ENCODE data around the gene KRTAP9-9.
"Not testable (repeated sequence)": the region's sequence is repeated elsewhere in the genome, so short reads cannot be mapped to it uniquely, and the experiment has no call there.

KRTAP9-9 gene

DNA sequence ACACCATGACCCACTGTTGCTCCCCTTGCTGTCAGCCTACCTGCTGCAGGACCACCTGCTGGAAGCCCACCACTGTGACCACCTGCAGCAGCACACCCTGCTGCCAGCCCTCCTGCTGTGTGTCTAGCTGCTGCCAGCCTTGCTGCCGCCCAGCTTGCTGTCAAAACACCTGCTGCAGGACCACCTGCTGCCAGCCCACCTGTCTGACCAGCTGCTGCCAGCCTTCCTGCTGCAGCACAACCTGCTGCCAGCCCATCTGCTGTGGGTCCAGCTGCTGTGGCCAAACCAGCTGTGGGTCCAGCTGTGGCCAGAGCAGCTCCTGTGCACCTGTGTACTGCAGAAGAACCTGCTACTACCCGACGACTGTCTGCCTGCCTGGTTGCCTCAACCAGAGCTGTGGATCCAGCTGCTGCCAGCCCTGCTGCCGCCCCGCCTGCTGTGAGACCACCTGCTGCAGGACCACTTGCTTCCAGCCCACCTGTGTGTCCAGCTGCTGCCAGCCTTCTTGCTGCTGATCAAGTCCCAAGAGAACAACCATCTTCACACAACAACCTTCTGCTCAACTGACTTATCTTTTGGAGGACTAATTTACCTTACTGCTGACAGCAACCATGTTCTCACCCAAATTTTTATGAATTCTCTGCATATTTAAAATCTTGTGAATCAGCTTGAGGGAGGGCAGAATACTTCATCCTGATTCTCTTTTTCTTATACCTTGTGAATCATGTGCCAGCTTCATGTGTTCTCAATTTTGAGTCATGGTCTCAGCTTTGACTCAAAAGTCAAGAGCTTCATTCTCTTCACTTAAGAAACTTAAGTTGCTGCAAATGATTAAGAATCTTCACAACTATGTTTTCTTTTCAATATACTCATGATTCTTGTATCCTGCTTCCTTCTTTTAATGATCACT, at the start of gene KRTAP9-9:
Gene KRTAP9-9, plus strand, starts transcription at position 4 of the 910 bp plus-strand sequence.
- DNase-seq (ENCODE audit: low spot score); H3K27ac ChIP-seq; H3K4me3 ChIP-seq: not testable (repeated sequence)

DNA sequence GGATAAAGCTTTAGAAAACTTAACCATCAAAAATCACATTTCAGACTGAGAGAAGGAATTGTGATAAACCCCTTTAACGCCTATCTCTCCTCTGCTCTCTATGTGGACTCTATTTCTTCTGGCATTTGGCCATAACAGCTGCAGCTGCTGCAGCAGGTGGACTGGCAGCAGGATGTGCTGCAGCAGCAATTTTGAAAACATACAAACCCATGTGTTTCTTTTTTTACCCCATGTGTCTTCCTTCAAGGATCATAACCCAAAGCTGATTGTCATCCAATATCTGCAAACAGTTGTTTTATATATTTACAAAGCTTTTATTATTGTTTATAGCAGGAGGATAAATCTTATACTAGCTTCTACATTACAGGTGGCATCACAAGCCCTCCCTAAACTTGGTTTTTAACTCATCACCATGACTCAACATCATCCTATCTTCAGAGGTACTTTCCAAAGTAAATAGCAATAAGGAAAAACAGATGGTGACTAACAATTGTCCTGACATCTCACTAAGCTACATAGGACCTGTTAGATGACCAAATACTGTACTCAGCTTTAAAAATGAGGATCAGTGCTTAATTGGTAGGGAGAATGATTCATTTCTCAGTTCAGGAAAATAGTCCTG, 43.2 kb upstream of the KRTAP9-9 start:
- no peak for DNase-seq (ENCODE audit: low spot score)
- Histone ChIP-seq H3K4me3 (no peak overlapping the region), H3K27ac (no peak overlapping the region)
- TF ChIP-seq, protein P1, sequence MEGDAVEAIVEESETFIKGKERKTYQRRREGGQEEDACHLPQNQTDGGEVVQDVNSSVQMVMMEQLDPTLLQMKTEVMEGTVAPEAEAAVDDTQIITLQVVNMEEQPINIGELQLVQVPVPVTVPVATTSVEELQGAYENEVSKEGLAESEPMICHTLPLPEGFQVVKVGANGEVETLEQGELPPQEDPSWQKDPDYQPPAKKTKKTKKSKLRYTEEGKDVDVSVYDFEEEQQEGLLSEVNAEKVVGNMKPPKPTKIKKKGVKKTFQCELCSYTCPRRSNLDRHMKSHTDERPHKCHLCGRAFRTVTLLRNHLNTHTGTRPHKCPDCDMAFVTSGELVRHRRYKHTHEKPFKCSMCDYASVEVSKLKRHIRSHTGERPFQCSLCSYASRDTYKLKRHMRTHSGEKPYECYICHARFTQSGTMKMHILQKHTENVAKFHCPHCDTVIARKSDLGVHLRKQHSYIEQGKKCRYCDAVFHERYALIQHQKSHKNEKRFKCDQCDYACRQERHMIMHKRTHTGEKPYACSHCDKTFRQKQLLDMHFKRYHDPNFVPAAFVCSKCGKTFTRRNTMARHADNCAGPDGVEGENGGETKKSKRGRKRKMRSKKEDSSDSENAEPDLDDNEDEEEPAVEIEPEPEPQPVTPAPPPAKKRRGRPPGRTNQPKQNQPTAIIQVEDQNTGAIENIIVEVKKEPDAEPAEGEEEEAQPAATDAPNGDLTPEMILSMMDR (IDR thresholded peaks at IDR 0.05), result no peak

DNA sequence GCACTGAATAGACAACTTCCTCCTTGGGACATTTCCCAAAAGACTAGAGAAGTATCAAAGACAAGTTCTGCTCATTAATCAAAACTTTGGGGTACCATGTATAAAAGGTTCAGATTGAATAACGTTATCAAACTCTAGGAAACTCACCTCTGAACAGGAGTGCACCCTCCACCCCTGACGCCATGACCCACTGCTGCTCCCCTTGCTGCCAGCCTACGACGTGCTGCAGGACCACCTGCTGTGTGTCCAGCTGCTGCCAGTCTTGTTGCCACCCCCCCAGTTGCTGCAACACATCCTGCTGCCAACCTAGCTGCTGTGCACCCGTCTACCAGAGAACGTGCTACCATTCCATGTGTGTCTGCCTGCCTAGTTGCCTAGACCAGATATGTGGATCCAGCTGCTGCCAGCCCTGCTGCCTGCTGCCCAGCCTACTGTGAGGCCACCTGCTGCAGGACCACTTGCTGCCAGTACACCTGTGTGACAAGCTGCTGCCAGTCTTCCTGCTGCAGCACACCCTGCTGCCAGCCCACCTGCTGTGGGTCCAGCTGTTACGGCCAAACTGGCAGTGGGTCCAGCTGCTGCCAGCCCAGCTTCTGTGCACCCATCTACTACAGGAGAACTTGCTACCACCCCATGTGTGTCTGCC, 42.5 kb upstream of the KRTAP9-9 start:
- peak; percentile 59 for DNase-seq (ENCODE audit: low spot score)
- H3K27ac ChIP-seq, result no peak overlapping the region
- TF ChIP-seq, protein P1 (IDR thresholded peaks at IDR 0.05), result no peak
- H3K4me3 ChIP-seq, result no peak overlapping the region

DNA sequence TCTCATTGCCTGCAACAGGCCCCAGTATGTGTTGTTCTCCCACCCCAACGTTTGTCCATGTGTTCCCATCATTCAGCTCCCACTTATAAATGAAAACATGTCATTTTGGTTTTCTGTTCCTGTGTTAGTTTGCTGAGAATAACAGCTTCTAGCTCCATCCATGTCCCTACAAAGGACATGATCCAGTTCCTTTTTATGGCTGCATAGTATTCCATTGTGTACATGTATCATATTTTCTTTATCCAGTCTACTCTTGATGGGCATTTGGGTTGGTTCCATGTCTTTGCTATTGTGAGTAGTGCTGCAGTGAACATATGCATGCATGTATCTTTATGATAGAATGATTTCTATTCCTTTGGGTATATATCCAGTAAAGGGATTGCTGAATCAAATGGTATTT, 39.5 kb upstream of the KRTAP9-9 start:
- H3K27ac ChIP-seq, result no peak overlapping the region
- no peak overlapping the region for H3K4me3 ChIP-seq
- no peak for DNase-seq (ENCODE audit: low spot score)
- TF ChIP-seq, protein P1 (IDR thresholded peaks at IDR 0.05), result no peak

DNA sequence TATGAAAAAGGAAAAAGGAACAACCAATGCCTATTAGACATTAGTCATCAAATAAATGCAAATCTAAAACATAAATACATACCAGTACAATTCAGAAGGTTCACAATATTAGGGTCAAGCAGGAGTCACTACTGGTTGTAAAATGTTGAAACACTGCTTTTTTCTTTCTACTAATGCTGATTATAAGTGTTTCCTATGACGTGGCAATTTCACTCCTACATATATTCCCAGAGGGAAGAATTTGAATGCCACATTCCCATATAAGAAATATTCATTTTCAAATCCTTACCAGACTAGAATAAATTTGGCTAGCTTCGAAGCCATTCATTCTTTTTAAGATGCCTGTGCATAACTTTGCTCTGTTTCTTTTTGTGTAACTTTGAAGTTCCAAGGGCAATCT, 31.4 kb upstream of the KRTAP9-9 start:
- no peak for DNase-seq (ENCODE audit: low spot score)
- TF ChIP-seq, protein P1 (IDR thresholded peaks at IDR 0.05), result no peak
- H3K27ac ChIP-seq, result no peak overlapping the region
- H3K4me3 ChIP-seq, result no peak overlapping the region

DNA sequence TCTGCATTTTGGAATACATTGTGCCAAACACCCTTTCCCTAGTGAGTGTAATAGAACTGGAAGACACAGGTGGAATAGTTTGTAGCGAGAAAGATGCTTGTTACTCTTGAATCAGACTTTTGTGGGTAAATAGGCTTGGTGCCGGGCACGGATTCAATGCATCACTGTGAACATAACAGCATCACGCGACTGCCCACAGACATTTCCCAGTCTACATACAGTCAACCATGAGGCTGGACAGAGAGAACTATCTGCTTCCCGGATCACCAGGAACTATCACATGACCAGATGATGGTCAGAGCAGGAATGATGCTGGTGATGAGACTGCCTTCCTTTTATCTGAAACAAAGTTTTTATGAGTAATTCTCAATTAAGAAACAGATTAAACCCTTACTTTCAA, 29.1 kb upstream of the KRTAP9-9 start:
- no peak overlapping the region for H3K27ac ChIP-seq
- DNase-seq (ENCODE audit: low spot score), result no peak
- no peak overlapping the region for H3K4me3 ChIP-seq
- TF ChIP-seq, protein P1 (IDR thresholded peaks at IDR 0.05), result no peak

DNA sequence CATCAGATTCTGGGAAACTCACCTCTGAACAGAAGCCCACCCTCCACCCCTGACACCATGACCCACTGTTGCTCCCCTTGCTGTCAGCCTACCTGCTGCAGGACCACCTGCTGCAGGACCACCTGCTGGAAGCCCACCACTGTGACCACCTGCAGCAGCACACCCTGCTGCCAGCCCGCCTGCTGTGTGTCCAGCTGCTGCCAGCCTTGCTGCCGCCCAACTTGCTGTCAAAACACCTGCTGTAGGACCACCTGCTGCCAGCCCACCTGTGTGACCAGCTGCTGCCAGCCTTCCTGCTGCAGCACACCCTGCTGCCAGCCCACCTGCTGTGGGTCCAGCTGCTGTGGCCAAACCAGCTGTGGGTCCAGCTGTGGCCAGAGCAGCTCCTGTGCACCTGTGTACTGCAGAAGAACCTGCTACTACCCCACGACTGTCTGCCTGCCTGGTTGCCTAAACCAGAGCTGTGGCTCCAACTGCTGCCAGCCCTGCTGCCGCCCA, 28.5 kb upstream of the KRTAP9-9 start, which contains the start of gene KRTAP9-2:
Gene KRTAP9-2, plus strand, starts transcription at position 51 of the 498 bp plus-strand sequence. Its CDS starts 7 bp downstream, at position 58.
- DNase-seq (ENCODE audit: low spot score); H3K4me3 ChIP-seq; H3K27ac ChIP-seq: not testable (repeated sequence)

Data from coronary artery (tissue), 2 donors.